GM19467 (cell line): ENCODE measurements around the gene AVPR2.

Source experiments
- ATAC-seq: cut with Tn5 transposase; IDR thresholded peaks from one replicate; pipeline ENCODE4 v1.9.1; 2021; ENCODE audit warnings: mild to moderate bottlenecking, moderate library complexity; ENCODE audit not compliant: unreplicated experiment

AVPR2 gene

DNA sequence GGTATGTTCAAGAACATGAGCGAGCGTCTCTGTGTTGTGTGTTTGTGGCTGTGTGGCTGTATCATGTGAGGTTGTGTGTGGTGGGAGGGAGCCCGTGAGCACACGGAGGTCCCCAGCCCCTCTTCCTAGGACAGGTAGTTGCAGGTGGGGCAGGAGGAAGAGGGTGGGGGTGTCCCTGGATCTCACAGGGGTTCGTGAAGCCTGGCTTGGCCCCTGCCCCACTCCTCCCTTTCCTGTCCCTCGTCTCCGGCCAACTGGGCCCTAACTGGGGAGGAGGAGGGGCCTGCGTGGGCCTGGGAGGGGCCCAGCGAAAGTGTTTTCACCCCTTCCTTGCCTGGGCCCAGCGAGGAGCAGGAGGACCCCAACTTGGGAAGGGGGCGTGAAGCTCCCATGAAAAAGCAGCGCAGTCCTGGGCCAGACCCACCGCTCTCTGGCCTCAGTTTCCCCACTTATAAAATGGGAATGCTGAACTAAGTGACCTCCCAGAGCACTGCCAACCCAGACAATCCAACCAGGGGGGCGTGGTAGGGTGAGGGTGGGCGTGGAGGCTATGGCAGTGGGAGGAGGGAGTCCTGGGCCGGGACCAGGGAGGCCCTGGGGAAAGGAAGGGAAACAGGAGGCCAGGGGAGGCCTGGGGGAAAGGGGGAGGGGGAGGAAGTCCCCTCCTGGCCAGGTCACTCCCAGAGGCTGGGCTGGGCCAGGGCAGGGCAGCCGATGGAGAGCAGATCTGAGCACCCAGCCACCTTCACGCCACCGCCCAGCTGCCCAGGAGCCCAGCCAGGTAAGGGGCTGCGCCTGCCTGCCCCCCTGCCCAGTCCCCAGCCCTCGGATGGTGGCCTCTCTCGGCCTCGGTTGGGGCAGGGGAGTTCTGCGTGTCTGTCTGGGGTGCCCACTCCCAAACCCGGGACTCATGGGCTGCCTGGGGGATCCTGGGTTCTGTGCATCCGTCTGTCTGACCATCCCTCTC is at the start of gene AVPR2:
Gene AVPR2 (plus strand): TSS at position 683 of the 967 bp plus-strand sequence. CDS start 473 bp downstream, outside the sequence.
- ATAC-seq = no peak

DNA sequence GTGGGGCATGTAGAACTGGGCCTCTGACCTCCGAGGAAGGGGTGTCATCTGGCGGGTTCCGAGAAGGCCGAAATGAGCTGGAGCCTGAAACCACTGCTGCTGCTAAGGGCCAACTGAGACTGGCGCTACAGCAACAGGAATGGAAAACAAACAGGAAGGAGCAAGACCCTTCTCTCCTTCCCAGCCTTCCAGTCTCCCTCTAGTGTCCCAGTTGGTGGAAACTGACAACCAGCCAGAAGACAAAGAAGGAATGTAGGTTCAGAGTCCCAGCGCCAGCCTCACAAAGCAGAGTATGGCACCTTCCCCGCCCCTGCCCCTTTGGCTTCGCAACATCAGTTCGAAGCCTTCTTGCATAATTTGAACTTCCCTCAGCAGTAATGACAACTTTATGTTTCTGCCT is 49.8 kb upstream of the AVPR2 start:
- ATAC-seq = no peak

DNA sequence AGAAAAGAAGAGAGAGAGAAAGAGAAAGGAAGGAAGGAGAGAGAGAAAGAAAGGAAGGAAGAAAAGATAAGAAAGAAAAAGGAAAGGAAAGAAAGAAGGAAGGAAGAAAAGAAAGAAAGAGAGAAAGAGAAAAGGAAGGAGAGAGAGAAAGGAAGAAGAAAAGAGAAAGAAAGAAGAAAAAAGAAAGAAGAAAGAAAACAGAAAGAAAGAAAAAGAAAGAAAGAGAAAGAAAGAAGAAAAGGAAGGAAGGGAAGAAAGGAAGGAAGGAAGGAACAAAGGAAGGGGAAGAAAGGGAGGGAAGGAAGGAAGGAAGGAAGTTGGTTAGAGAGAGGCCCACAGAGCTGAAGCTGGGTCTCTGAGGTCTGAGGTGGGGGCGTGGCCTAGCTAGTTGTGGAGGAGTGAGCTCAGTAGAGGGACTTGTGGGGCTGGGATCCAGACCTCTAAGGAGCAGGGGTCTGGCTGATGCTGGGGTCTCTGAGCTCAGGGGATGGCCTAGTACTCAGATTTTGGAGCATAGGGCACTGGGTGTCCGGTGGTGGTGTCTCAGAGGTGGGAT is 47.0 kb upstream of the AVPR2 start:
- no peak for ATAC-seq

DNA sequence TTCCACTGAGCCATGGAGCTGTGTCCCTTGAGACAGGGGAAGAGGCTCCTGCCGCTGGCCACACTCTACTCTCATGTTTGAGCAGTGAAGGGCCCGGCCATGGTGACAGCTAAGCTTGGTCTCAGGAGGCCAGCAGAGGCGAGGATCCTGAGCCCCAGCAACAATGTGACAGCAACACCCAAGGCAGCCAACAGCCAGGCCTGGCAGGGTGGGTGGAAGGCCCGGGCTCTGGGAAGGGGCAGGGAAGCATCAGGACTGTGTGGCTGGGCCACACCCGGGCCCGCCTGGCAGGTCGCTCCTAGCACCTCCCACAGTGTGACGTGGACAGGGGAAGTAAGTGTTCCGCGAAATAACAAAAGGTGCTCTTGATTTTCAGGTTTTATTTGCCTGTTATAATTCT is 43.3 kb upstream of the AVPR2 start:
- ATAC-seq = no peak

DNA sequence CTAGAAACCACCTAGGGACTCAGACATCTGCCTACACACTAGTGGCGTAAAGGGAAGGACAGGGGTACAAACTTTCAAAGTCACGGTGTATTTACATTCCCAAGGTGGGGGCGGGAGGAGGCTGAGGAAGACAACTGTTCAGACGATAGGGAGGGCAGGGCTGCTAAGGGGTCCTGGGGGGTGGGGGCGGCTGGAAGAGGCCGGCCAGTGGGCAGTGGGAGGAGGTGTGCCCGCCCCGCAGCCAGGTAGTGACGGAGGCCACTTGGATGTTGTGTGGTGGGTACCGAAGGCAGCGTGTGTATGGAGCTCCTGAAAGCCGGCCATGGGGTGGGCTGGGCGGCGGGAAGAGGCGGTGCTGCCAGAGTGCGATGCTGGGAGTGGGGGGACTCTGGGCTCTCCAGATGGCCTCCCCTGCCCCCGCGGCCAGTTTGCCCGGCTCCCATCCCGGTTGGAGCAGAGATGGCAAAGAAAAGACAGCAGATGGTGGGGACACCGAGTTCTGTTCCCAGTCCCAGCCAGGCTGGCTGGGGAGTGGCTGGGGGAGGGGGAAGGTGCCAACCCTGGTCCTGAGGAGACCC is 42.7 kb upstream of the AVPR2 start:
- ATAC-seq = no peak

DNA sequence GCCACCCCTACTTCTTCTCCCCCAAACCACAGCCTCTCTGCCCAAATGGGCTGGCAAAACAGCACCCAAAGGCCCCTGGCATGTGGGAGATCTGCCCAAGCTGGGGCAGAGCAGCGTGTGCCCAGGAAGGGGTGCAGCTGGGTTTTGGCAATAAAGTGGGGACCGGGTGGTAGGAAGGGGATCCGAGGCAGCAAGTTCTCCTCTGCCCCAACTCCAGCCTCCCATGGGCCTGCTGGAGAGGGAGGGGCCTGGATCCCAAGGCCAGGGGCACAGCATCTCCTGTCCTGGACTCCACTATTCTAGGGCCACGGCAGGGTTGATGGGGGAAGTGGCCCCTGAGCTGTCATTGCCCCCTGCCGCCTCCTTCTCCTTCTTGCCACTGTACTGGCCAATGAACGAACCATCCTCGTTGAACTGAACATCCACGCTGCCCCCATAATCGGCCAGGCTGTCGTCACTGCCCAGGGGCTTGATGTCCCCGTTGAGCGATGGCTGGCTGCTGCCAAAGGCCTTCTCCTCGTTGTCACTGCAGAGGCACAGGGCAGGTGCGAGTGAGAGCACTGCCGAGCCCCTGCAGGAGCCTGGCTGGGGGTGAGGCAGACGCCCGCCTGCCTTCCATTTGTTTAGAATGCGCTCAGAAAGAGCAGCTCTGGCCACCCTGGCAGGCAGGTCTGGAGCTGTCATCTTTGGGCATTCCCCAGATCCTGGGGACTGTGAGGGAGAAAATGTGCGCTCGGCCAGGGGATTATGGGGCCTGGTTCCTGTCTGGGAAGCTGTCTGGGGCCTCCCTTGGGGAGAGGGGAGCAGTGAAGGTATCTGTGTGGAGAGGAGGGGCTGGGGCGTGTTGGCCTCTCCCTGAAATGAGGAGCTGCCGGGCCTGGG is 41.9 kb upstream of the AVPR2 start:
- no peak for ATAC-seq

DNA sequence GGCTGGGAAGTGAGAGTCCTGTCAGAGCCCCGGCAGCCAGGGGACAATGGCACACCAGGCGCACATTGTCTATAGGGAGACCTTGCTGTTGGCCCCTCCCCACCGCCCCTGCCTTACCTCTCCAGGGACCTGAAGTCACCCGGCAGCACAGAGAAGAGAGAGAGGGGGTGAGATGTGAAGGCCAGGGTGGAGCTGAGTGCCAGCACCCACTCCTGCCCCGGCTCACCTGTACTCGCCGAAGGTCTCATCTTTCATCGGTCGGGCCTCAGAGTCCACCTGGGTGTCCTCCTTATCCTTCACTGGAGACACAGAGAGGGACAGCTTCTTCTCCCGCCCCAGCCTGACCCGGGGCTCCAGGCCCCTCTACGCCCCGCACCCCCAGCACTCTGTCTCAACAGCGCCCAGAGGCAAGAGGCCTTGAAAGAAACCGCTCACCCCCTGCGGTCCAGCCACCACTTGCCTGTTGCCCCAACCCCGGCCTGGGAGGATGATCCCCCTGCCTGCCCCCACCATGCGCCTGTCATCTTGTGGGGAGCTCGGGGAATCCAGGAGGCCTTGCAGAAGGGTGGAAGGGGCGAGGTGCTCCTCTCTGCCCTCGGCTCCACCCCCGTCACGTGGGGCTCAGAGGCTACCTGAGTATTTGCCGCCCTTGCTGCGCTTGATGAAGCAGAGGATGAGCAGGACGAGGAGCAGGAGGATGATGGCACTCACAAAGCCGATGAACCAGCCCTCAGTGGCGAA is 41.1 kb upstream of the AVPR2 start:
- ATAC-seq = no peak

DNA sequence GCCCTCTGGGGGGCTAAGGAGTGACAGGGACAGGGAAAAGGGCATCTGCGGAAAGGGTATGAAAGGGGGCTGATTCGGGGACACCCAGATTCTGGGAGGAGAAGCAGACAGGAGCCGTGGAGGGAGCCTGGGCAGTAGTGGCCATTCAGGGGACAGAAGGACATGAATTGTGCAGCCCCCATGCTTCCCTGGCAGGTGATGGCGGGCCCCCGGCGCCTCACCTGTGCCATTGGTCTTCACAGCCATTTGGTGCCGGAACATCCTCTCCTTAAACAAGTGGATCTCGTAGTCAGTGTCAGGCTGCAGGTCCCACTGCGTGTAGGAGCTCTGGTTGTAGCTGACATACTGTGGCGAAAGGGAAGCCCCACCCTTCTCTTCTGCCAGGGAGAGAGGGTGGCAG is 40.4 kb upstream of the AVPR2 start:
- ATAC-seq = no peak

DNA sequence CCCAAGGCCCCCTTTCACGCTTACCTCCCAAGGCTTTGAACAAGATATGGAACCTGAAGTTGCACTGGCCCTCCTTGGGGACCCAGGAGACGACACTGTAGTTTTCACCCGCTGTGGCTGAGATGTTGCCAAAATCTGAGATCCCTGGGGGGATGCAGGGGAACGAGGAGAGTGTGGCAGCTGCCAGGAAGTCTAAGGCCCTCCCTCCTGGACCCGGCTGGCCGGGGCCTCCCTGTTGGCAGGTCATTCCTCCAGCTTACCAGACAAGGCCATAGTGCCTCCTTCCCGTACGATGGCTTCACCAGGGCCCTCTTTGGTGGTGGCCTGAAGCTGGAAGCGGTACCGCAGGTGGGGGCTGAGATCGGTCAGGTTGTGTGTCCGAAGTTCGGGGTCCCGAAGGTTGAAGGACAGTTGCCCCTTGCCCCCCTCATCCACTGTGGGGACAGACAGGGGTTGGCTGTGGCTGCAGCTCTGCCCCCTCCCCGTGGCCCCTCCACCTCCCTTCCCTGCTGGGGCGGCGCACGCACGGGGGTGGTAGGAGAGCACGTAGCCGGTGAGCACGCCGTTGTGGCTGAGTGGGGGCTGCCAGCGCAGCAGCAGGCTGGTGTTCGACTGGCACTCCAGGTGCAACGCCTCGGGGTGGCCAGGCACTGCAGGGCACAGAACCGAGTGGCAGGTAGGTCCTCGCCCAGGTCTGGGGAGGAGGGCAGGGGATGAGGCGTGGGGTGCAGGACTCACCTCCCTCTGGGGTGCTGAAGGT is 39.7 kb upstream of the AVPR2 start:
- no peak for ATAC-seq

DNA sequence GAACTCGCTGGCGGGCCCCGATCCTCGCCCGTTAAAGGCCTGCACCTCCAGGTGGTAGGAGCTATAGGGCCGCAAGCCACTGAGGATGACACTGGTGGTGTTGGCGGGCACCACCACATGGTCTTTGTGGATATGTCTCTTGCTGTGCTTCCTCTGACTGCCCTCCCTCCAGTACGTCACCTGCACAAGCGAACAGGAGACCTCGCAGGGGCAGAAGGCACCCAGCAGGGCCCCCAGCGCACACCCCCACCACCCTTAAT is 39.2 kb upstream of the AVPR2 start:
- ATAC-seq = no peak

DNA sequence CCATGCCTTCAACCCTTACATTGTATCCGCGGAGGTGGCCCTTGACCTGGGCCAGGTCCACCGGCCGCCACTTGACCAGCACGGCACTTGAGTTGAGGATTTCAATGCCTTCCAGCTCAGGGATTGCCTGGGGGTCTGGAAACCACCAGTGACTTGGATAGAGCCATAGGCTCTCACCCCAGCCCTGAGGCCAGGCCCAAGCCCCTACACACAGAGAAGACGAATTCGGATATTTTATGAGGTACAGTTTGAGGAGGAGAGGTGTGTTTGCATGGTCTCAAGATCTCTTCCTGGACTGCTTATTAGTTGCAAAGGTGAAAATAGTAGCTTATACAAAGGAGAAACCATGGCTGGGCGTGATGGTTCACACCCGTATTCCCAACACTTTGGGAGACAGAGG is 38.8 kb upstream of the AVPR2 start:
- ATAC-seq = no peak

DNA sequence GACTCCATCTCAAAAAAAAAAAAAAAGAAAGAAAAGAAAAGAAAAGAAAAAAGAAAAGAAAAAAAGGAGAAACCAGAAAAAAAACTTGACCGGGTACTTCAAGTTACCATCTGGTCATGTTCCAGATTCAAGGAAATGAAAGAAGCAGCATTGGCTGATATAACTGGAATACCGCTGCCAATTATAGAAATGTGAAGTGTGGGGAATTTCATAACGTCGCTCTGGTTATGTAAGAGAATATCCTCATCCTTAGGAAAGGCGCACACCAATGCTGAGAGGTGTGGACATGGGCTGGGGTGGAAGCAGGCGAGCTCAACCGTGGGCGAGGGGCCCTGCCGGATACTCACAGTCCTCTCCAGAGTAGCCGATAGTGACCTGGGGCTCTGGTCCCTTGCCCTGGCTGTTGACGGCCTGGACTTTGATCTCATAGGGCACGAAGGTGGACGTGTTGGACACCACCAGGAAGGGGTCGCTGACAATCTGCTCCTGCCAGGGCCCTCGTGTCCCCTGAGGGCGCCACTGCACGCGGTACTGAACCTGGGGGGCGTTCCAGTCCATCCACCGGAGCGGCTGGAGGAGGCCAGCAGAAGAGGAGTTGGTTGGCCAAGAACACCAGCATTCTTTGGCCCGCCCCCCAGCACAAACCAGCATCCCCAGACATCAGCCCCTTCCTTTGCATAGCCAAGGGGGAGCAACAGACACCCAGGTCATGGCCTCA is 38.0 kb upstream of the AVPR2 start:
- ATAC-seq = no peak

DNA sequence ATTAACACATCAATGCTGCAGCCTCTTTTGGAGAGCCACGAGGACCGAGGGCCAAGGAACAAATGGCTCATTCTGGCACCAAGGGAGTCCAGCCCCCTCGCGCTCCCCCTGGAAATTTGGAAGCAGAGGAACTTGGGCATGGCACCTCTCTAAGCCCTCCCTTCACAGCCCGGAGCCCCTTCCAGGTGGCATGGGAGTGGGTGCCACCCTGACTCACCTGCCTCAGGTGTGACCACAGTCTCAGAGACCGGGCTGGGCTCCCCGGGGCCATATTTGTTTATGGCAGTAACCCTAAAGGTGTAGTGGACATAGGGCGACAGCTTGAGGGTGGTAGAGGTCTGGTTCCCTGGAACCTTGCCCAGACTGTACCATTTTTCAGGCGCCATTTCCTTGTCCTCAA is 37.3 kb upstream of the AVPR2 start:
- ATAC-seq = no peak

DNA sequence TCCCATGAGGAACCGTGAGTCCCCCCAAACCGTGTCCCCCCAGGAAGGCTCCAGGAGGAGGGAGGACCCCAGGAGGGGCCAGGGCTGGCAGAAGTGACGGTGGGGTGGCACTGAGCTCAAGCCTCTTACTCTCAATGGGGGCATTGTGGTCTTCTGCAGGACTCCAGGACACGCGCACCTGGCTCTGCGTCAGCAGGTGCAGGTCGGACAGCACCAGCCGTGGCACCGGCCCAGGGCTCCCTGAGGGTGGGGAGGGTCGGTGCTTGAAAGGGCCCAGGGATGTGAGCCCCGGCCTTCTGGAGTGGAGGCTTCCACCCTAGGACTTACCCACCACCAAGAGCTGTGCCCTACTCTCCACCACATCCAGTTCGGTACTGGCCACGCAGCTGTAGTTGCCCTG is 36.8 kb upstream of the AVPR2 start:
- ATAC-seq = no peak

DNA sequence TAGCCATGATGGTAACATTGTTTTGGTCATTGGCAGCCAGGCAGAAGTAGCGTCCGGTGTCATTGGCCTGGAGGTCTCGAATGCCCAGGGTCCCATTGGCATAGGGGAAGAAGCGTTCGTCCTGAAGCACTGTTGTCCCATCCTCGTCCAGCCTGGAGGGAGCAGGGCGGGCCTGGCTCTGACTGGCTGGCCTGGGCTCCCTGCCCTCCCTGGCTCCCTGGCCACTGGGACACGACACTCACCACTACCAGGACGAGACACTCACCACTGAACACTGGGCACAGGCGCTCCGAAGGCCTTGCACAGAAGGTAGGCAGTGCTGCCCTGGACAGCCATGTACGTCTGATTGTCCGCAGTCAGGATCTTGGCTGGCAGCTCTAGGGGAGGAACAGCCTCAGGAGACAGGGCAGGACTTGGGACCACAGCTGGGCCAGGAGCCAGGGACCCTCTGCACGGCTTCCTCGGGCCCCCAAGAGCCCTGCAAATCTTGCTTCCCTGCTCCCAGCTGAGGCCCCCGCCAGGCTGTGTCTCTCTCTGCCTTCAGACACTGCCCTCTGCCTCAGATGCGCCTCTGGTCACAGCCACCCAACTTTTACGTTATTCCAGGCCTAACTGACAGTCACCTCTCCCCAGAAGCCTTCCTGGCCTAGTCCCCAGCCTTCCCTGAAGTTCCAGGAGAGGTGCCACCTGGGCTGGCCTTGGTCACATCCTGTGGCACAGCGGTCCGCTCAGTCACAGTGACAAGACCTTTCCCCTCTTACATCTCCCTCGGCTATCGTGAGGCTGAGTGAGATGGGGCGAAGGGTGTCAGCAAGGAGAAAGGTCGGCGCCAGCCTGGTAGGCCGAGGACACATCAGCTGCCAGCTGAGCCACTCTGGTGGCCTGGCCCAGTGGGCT is 35.6 kb upstream of the AVPR2 start:
- no peak for ATAC-seq

DNA sequence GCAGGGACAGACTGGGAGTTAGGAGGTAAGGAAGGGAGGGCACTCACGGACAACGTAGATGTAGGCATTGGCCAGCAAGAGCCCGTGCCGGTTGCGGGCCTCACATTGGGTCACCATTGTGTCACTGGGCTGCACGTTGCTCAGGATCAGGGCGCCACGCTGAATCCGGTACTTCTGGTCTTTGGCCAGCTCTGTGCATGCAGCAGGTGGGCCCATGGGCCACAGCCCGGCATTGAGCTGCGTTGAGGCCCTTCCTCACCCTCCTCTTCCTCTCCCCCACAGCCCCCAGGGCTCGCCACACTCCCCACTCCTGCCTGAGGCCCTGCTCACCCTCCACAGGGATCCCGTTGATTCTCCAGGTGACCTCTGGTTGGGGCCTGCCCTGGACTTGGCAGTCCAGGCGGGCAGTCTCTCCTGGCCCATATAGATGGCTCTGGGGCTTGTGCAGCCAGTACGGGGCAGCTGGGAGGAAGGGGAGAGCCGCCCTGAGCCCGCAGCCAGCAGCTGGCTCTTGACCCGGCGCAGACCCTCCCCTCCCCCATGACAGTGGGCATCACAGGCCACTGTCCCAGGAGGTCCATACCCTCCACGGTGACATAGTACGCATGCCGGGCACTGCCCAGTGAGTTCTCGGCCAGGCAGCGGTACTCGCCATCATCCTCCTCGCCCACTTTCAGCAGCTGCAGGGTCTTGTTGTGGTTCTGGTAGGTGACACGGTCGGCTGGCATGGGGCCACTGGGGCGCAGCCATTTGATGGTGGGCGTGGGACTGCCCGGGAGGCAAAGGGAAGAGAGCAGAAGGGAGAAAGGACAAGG is 34.8 kb upstream of the AVPR2 start:
- ATAC-seq = no peak

DNA sequence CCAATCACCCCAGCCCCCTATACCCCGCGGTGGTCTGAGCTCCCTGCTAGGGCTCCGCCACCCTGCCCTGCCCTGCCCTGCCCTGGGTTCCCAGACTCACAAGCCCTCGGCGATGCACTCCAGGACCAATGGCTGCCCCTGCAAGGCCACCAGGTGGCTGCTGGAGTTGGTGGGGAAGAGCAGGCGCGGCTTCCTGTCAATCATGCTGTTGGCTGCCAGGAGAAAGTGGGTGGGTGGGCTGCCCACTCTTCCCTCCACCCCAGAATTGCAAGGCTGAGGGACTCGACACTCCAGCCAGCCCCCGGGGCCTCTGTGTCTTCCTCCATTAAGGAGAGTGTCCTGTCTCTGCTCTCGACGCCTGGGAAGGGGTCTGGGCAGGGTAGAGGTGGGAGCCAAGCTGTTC is 34.2 kb upstream of the AVPR2 start:
- ATAC-seq = no peak
